Muscle layer of duodenum (tissue), 2 donors: ENCODE results near the gene ZDHHC19.

Experiments
- H3K27ac ChIP-seq: one replicate; pipeline ENCODE4 v1.7.0; 2013; ENCODE audit warnings: mild to moderate bottlenecking, low read length
- H3K27me3 ChIP-seq: one replicate; pipeline ENCODE4 v1.7.0; 2013; ENCODE audit warnings: low read depth, mild to moderate bottlenecking, control low read depth, low read length
- H3K36me3 ChIP-seq, 2 donors: one replicate each; pipeline ENCODE4 v1.7.0; 2013; ENCODE audit warnings: low read length in 2 of 2, control low read depth in 1 of 2, mild to moderate bottlenecking in 1 of 2; ENCODE audit not compliant: insufficient read depth in 2 of 2, control insufficient read depth in 1 of 2
- H3K4me1 ChIP-seq, 2 donors: one replicate each; pipeline ENCODE4 v1.7.0; 2013; ENCODE audit warnings: low read length in 2 of 2, mild to moderate bottlenecking in 2 of 2, control low read depth in 1 of 2, moderate library complexity in 1 of 2; ENCODE audit not compliant: insufficient read depth in 2 of 2, control insufficient read depth in 1 of 2
- H3K4me3 ChIP-seq, 2 donors: one replicate each; pipeline ENCODE4 v1.7.0; 2013; ENCODE audit warnings: low read length in 2 of 2, low read depth in 1 of 2, mild to moderate bottlenecking in 1 of 2
- H3K9me3 ChIP-seq, 2 donors: one replicate each; pipeline ENCODE4 v1.7.0; 2013; ENCODE audit warnings: low read length in 2 of 2, control low read depth in 1 of 2, mild to moderate bottlenecking in 1 of 2; ENCODE audit not compliant: control insufficient read depth in 1 of 2
- donor health status: healthy.

ZDHHC19 gene

GRCh38 chr3:196150481-196150880 is 60.7 kb downstream of the ZDHHC19 start:
- H3K27ac ChIP-seq = no peak overlapping the region
- no peaks in the 10 kb centered on the region for H3K9me3 ChIP-seq
- no peak overlapping the region for H3K4me3 ChIP-seq
- no peaks in the 10 kb centered on the region for H3K27me3 ChIP-seq
- H3K36me3 ChIP-seq = no peaks in the 10 kb centered on the region
- no peaks in the 10 kb centered on the region for H3K4me1 ChIP-seq

- Histone ChIP-seq H3K4me3 (no peak overlapping the region), H3K36me3 (no peaks in the 10 kb centered on the region), H3K4me1 (no peaks in the 10 kb centered on the region)
These were observed 61.3 kb downstream of the ZDHHC19 start for GRCh38 chr3:196149831-196150301.

GRCh38 chr3:196149375-196149774 is 61.8 kb downstream of the ZDHHC19 start:
- no peaks in the 10 kb centered on the region for H3K36me3 ChIP-seq

More at GRCh38 chr3:196149831-196150301, 61.3 kb downstream of the ZDHHC19 start:
- Histone ChIP-seq H3K27ac (no peak overlapping the region), H3K9me3 (no peaks in the 10 kb centered on the region), H3K27me3 (no peaks in the 10 kb centered on the region)

More at GRCh38 chr3:196149375-196149774, 61.8 kb downstream of the ZDHHC19 start:
- no peaks in the 10 kb centered on the region for H3K4me1 ChIP-seq
- no peaks in the 10 kb centered on the region for H3K27me3 ChIP-seq
- no peaks in the 10 kb centered on the region for H3K9me3 ChIP-seq
- H3K27ac ChIP-seq = no peak overlapping the region
- no peak overlapping the region for H3K4me3 ChIP-seq
